Astrocyte of the cerebellum (primary cell): ENCODE data around the gene AP2B1.

Experiments used
- DNase-seq: peaks from one replicate; pipeline ENCODE4 v3.0.0-alpha.2; 2011; ENCODE audit warnings: low read depth
- H3K4me3 ChIP-seq: 2 replicates; pipeline ENCODE4 v1.5.1; 2011; ENCODE audit warnings: mild to moderate bottlenecking, low read depth, low read length, moderate library complexity
- CTCF ChIP-seq: IDR thresholded peaks from 2 replicates; pipeline ENCODE4 v1.5.1; 2012; ENCODE audit warnings: low read length, low read depth, moderate library complexity, mild to moderate bottlenecking; ENCODE audit errors: missing control alignments
- in situ Hi-C: cut with HindIII; loops from 2 replicates; pipeline ENCODE4 v1.10.0; 2017; ENCODE audit warnings: low sequenced_read_pairs

AP2B1 gene

GRCh38 chr17:35742896-35743477, 155.9 kb downstream of the AP2B1 start:
- no peak for DNase-seq
- in situ Hi-C loops: no loop called here
- TF ChIP-seq CTCF: no peak
- H3K4me3 ChIP-seq: no peak overlapping the region

- in situ Hi-C loops: no loop called here
- peak; percentile 27 for DNase-seq
- no peak for TF ChIP-seq CTCF
- H3K4me3 ChIP-seq: no peak overlapping the region
These were observed 156.7 kb downstream of the AP2B1 start for GRCh38 chr17:35743626-35744328.

- in situ Hi-C loops: no loop called here
- no peak overlapping the region for H3K4me3 ChIP-seq
- TF ChIP-seq CTCF: no peak
- no peak for DNase-seq
These were observed 157.7 kb downstream of the AP2B1 start for GRCh38 chr17:35744830-35745229.

- no peak overlapping the region for H3K4me3 ChIP-seq
- no peak for DNase-seq
- no peak for TF ChIP-seq CTCF
- in situ Hi-C loops: no loop called here
These were observed 158.1 kb downstream of the AP2B1 start for GRCh38 chr17:35745246-35745645.

- H3K4me3 ChIP-seq: no peak overlapping the region
- TF ChIP-seq CTCF: no peak
- no peak for DNase-seq
- in situ Hi-C loops: no loop called here
These were observed 158.7 kb downstream of the AP2B1 start for GRCh38 chr17:35745749-35746320.

GRCh38 chr17:35747540-35748017, 160.5 kb downstream of the AP2B1 start:
- H3K4me3 ChIP-seq: no peak overlapping the region
- in situ Hi-C loops: no loop called here
- peak; percentile 75 for DNase-seq
- TF ChIP-seq CTCF: peak; percentile 78
